ENCODE data around the gene PRELP. TPM values are rescaled to one million over a fixed set of nuclear protein-coding genes. Genes with fewer than 3 reads are reported as not detected.

PRELP gene
- total and polyA plus RNA-seq, 2 donors (not counting 3 experiments of a cell fraction or from before 2014, with no cell fraction given): 0.01 TPM; not detected in 1

DNA sequence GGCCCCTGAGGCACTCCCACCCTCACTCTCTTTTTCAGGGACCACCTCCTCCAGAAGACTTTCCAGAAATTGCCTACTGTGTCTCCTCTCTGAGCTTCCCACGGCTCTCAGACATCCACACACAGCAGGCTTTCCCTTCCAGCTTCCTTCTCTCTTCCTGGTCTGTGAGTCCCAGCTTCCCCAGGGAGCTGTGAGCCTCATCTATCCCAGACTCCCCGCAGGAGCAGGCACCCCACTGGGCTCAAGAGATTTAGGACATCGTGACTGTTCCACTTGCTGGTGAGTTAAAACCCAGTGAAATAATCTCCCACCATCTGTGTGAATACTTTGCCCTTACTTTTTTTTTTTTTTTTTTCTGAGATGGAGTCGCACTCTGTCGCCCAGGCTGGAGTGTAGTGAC is 22.0 kb upstream of the PRELP start:
- TF ChIP-seq FOS (IDR thresholded peaks at IDR 0.05; ENCODE audit: borderline replicate concordance, insufficient read depth, low read length): no peak
- TF ChIP-seq GATA2 (IDR thresholded peaks at IDR 0.05; ENCODE audit: insufficient read depth, insufficient read length, low read depth, low read length): no peak
- TF ChIP-seq POLR2A (IDR thresholded peaks at IDR 0.05; ENCODE audit: low read depth, low read length): no peak
- TF ChIP-seq JUN (IDR thresholded peaks at IDR 0.05; ENCODE audit: borderline replicate concordance, insufficient read depth, insufficient read length, low read depth): no peak
- no peak for TF ChIP-seq MYC (IDR thresholded peaks at IDR 0.05; ENCODE audit: low read depth, low read length)
- TF ChIP-seq, protein P1, sequence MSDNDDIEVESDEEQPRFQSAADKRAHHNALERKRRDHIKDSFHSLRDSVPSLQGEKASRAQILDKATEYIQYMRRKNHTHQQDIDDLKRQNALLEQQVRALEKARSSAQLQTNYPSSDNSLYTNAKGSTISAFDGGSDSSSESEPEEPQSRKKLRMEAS (IDR thresholded peaks at IDR 0.05; ENCODE audit: insufficient read depth, insufficient read length): no peak
- TF ChIP-seq POLR2AphosphoS5 (IDR thresholded peaks at IDR 0.05; ENCODE audit: insufficient read depth, low read depth, low read length): no peak
- TF ChIP-seq, protein P2, sequence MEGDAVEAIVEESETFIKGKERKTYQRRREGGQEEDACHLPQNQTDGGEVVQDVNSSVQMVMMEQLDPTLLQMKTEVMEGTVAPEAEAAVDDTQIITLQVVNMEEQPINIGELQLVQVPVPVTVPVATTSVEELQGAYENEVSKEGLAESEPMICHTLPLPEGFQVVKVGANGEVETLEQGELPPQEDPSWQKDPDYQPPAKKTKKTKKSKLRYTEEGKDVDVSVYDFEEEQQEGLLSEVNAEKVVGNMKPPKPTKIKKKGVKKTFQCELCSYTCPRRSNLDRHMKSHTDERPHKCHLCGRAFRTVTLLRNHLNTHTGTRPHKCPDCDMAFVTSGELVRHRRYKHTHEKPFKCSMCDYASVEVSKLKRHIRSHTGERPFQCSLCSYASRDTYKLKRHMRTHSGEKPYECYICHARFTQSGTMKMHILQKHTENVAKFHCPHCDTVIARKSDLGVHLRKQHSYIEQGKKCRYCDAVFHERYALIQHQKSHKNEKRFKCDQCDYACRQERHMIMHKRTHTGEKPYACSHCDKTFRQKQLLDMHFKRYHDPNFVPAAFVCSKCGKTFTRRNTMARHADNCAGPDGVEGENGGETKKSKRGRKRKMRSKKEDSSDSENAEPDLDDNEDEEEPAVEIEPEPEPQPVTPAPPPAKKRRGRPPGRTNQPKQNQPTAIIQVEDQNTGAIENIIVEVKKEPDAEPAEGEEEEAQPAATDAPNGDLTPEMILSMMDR (IDR thresholded peaks at IDR 0.05; ENCODE audit: extremely low read depth in 1 of 2, insufficient read depth in 1 of 2, low read depth in 1 of 2, low read length in 2 of 2): no peak
- TF ChIP-seq EZH2 (IDR thresholded peaks at IDR 0.05; ENCODE audit: borderline replicate concordance, low read depth, low read length, severe bottlenecking): no peak
- Histone ChIP-seq H4K20me1 (replicated peaks; ENCODE audit: control insufficient read depth, extremely low read depth, insufficient read depth, low read length) (no peaks in the 10 kb centered on the region), H3K36me3 (ENCODE audit: control insufficient read depth in 2 of 2, extremely low read depth in 1 of 2, insufficient read depth in 2 of 2, low read length in 2 of 2) (no peaks in the 10 kb centered on the region), H3K4me3 (replicated peaks in 1 of 3; ENCODE audit: insufficient read depth in 1 of 3, low read depth in 1 of 3, low read length in 3 of 3) (no peak overlapping the region), H3K27me3 (ENCODE audit: control insufficient read depth in 2 of 2, insufficient read depth in 2 of 2, low read length in 2 of 2) (peaks cover 8 to 21% of the 10 kb centered on the region in 2 experiments), H3K27ac (ENCODE audit: insufficient read depth, low read depth, low read length) (no peak overlapping the region), H3K4me1 (ENCODE audit: control insufficient read depth, extremely low read depth, insufficient read depth, low read length) (no peaks in the 10 kb centered on the region), H3K4me2 (ENCODE audit: insufficient read depth, low read length) (no peak overlapping the region), H3K9ac (replicated peaks; ENCODE audit: extremely low read depth, insufficient read depth, low read length) (no peak overlapping the region), H3K9me3 (replicated peaks; ENCODE audit: control insufficient read depth, insufficient read depth, low read length) (no peaks in the 10 kb centered on the region), H2AFZ (ENCODE audit: low read depth, low read length) (no peak overlapping the region), H3K79me2 (ENCODE audit: control insufficient read depth, insufficient read depth, low read length) (no peaks in the 10 kb centered on the region), H3K9me1 (replicated peaks; ENCODE audit: control insufficient read depth, extremely low read depth, insufficient read depth, low read length) (no peaks in the 10 kb centered on the region)
- dilution Hi-C loops (cut with MboI; ENCODE audit: extremely low pct_ligation_motif_present, low sequenced_read_pairs): no loop called here
- DNase-seq (ENCODE audit: low read depth, low spot score) (no peak), FAIRE-seq (no peak)
- POLR2A ChIA-PET: interaction anchor here (0.7 kb wide), 1 partner anchor 169 kb away, joined by 7 read pairs; no protein-coding TSS in a partner anchor
- intact Hi-C loops (cut with micrococcal nuclease): no loop called here
- CTCF ChIA-PET: interaction anchor here (1.1 to 1.5 kb wide), 3 partner anchors 8 to 112 kb away, joined by 3 to 4 read pairs (median 3); no protein-coding TSS in a partner anchor
- BruUV-seq (replicated peaks): no TSS peak

Data from endothelial cell of umbilical vein (primary cell).